HG02678 (cell line): ENCODE results near the gene SPSB1.

Source experiments
- ATAC-seq: cut with Tn5 transposase; IDR thresholded peaks from one replicate; pipeline ENCODE4 v1.9.1; 2021; ENCODE audit warnings: mild to moderate bottlenecking, moderate library complexity; ENCODE audit not compliant: unreplicated experiment

The SPSB1 gene

DNA sequence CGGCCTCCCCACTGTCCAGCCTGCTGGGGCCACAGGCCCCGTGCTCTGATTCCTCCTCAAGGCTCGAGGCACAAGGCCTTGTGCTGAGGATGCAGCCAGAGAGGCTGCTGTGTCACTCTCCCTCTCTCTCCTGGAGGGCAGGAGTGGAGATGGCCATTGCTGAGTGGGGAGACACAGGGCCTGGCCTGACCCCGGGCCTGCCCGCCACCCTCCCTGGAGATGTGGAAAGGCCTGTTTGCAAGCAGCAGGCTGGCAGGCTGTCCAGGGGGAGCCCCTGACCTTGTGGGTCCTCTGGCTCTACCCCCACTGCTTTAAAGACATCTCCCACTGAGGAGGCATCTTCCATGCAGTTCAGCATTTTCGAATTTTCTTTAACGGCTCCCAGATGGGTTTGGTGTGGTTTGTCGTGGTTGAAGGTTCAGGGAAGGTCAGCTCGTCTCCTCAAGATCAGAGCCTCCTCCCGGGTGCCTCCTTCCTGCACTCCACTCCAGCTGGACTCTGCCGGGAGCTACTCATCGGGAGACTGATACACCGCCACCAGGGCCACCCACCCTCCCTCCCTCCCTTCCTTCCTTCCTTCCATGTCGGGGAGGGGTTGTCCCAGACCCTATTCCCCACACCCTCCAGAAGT, 69.1 kb downstream of the SPSB1 start:
- ATAC-seq = no peak

- ATAC-seq = no peak
Measured at GRCh38 chr1:9362488-9362887, 69.8 kb downstream of the SPSB1 start.

DNA sequence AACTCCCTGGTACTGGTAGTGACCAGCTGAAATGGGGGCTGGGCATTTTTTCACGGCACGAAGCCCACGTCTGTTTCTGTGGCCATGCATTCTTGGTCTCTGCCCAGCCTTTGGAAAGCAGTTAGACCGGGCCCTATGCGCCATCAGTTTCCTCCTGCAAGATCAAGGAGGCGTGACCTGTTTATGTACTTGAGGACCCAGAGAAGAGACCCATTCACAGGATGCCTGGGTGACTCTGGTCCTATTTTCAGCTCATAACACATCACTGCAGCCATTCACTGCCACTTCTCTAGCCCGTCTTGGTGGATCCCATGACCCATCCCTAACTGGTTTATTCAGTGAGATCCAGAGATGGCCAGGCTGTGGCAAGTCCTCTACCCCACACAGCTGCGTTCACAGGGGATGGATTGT, 70.4 kb downstream of the SPSB1 start:
- no peak for ATAC-seq

- no peak for ATAC-seq
Measured at GRCh38 chr1:9366298-9366697, 73.6 kb downstream of the SPSB1 start.

GRCh38 chr1:9366943-9367780, 74.5 kb downstream of the SPSB1 start:
- ATAC-seq = no peak

GRCh38 chr1:9367806-9368205, 75.1 kb downstream of the SPSB1 start:
- no peak for ATAC-seq

GRCh38 chr1:9368356-9368755, 75.7 kb downstream of the SPSB1 start:
- no peak for ATAC-seq

DNA sequence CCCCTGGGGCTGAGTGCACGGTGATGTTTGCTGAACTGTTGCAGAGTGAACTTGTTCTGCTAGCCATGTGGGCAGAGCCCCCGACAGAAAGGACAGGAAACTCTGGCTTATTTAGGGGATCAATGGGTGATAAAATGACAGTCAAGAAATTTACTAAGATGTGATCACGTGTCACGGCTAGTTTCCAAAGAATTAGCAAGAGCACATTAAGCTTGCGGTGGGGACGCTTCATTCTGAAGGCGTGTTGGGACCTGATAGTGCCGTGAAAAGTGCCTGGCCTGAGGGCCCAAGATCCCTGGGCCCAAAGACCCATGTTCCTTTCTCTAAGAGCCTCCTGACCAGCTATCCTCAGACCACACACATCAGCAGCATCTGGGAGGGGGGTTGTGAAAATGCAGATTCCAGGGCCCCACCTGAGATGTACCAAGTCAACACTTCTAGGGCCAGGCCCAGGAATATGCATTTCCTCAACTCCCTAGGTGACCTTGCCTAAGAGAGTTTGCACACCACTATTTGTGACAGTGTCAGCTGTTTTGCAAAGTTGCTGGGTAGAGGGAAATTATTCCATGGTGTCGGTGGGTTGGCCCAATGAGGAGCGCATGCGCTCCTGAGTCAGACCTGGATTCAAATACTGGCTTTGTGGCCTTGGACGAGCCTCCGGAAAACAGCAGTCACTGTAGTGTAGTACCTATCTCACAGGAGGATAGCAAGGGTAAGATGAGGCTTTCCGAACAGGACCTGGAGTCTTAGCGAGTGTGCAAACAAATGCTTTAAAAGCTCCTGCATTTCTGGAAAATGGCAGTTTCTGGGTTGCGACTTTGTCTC, 77.5 kb downstream of the SPSB1 start:
- no peak for ATAC-seq

DNA sequence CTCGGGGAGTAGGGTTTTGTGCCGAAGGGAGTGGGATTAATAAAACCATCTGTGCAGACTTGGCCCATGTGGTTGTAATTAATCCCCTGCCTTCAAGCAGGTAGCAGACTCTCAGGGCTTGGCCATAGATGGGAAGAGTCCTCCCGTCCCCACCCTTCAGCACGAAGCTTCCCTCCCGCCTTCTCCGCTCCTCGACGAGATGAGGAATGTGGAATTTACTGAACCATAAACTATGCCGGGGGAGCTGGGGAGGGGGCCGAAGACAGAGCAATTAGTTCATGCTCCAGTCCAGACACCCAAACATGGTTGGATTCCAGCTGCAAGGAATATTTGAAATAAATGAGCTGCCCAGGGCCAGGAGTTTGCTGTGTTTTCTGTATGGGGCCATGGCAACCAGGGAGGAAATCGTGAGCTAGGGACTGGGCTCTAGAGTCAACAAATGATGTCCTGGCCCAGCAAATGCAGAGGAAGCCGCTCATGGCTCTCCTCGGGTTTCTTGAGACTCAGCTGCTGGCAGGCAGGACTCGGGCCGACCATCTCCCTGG, 78.8 kb downstream of the SPSB1 start:
- no peak for ATAC-seq

DNA sequence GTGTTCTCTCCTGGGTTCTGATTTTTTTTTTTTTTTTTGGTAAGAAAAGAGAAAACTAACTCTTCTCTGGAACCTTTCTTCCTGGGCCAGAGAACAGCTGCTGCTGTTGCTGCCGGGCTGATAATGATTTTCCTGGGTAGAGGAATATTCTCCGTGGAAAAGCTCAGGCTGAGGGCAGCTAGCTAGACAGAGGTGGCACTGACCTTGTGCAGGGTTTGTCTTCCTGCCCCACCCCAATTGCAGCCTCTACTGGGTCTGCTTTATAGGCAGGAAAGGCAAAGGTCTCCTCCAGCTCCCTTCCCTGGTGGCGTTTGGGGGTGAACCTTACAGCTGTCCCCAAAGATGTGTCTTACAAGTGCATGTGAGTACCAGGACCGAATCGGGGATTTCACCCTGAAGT, 79.3 kb downstream of the SPSB1 start:
- no peak for ATAC-seq

- ATAC-seq = no peak
Measured at GRCh38 chr1:9373619-9374018, 80.9 kb downstream of the SPSB1 start.

DNA sequence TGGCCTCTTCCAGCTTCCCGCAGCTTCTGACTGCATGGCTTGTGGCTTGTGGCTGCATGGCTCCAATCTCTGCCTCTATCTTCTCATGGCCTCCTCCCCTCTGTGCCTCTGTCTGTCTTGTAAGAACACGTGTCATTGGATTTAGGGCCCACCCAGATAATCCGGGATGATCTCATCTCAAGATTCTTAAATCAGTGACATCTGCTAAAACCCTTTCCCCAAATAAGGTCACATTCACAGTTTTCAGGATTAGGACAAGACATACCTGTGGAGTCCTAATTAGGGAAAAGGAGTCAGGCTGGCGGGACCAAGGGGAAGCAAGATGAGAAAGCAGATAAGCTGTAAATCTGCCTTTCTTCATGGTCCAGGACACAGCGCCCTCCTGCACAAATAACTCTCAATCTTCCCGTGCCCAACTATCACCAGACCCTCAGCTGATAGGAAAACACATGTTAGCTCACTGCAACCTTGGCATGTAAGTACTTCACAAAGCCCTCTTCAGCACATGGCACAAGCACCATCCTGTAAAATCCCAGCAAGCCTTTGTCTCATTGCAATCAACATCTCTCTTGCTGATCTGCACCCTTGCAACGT, 82.2 kb downstream of the SPSB1 start:
- no peak for ATAC-seq

GRCh38 chr1:9375912-9376311, 83.2 kb downstream of the SPSB1 start:
- ATAC-seq = no peak

- no peak for ATAC-seq
Measured at GRCh38 chr1:9376430-9376829, 83.7 kb downstream of the SPSB1 start.

DNA sequence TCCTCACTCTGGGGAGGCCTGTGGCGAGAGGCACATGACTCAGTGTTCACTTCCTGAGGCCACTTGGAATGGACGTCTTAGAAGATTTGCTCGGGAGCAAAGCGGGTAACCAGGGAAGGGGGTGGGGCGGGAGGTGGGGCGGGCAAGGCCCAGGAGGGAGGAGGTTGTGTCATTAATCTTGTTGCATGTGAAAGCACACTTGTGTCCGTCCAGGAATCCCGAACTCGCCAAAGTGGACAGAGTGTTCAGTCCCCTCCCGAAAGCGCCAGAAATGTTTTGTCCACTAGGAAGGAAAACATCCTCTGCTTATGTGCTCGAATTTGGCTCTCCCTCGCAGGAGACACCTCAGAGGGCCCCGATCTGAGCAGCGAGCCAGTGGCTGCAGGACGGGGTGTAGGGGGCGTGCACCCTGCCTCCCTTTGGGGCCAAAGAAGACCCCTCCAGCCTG, 84.2 kb downstream of the SPSB1 start:
- no peak for ATAC-seq

DNA sequence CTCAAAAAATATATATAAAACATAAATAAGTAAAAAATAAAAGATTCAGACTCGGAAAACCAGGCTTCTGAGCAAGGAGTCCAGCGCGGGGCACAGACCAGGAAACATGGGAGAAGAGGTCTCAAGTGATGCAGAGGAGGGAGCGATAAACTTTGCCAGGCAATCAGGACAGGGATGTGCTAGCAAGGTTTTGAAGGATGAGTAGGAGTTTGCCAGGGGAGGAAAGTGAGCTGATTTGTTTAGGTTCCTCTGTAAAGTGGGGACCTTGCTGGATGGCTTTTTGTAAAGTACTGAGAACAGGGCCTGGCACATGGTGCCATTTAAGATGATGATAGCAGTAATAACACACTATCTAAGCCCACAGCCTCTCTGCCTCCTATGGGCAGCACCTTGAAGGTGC, 86.1 kb downstream of the SPSB1 start:
- ATAC-seq = no peak

- ATAC-seq = no peak
Measured at GRCh38 chr1:9380711-9381110, 88.0 kb downstream of the SPSB1 start.

GRCh38 chr1:9382643-9383491, 90.2 kb downstream of the SPSB1 start:
- no peak for ATAC-seq

- no peak for ATAC-seq
Measured at GRCh38 chr1:9384128-9384527, 91.4 kb downstream of the SPSB1 start.

DNA sequence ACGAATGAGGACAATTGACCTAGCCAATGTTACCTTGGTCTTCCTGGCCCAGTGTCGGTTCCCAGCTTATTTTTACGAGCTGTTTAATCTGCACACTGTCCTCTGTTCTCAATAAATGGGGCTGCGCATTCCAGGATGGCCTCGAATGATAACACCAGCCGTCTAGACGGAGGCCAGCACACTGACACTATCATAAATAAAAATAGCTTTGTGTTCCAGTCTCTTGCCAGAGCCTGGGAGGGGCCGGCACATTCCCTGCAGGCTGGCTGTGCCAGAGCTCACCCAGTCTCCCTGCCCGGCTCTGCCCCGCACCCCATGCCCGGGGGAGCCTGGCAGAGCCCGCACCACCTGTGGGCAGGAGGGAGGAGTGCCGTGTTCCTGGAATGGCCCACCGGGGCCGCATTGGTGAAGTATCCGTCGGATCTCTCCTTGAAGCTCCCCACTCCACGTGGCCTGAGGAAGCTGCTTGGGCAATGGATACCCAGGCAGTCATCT, 92.1 kb downstream of the SPSB1 start:
- no peak for ATAC-seq
